Fibroblast of lung (primary cell): ENCODE measurements around the gene UPK1B.
"Not testable (repeated sequence)": the region's sequence is repeated elsewhere in the genome, so short reads cannot be mapped to it uniquely, and the experiment has no call there.

Experiments
- EZH2 ChIP-seq: IDR thresholded peaks from 2 replicates; pipeline ENCODE4 v1.5.1; 2012; ENCODE audit warnings: low read length, control low read depth, mild to moderate bottlenecking; ENCODE audit errors: missing control alignments
- TF ChIP-seq, protein P1 (sequence below), 2 donors: IDR thresholded peaks in 1 of 2; conservative IDR thresholded peaks in 1 of 2; 1 replicate in 1 of 2; 2 replicates in 1 of 2; pipeline ENCODE4 v1.5.1; 2011 to 2012; ENCODE audit warnings: low read length in 2 of 2, control low read depth in 1 of 2, inconsistent platforms in 1 of 2, low read depth in 1 of 2, mild to moderate bottlenecking in 1 of 2

DNA sequence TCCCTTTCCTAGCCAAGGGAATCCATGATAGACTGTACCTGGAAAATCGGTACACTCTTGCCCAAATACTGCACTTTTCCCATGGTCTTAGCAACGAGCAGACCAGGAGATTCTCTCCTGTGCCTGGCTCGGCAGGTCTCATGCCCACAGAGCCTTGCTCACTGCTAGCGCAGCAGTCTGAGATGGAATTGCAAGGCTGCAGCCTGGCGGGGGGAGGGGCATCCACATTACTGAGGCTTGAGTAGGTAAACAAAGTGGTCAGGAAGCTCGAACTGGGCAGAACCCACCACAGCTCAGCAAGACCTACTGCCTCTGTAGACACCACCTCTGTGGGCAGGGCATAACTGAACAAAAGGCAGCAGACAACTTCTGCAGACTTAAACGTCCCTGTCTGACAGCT is 43.1 kb upstream of the UPK1B start:
- TF ChIP-seq, protein P1, sequence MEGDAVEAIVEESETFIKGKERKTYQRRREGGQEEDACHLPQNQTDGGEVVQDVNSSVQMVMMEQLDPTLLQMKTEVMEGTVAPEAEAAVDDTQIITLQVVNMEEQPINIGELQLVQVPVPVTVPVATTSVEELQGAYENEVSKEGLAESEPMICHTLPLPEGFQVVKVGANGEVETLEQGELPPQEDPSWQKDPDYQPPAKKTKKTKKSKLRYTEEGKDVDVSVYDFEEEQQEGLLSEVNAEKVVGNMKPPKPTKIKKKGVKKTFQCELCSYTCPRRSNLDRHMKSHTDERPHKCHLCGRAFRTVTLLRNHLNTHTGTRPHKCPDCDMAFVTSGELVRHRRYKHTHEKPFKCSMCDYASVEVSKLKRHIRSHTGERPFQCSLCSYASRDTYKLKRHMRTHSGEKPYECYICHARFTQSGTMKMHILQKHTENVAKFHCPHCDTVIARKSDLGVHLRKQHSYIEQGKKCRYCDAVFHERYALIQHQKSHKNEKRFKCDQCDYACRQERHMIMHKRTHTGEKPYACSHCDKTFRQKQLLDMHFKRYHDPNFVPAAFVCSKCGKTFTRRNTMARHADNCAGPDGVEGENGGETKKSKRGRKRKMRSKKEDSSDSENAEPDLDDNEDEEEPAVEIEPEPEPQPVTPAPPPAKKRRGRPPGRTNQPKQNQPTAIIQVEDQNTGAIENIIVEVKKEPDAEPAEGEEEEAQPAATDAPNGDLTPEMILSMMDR (conservative IDR thresholded peaks at IDR 0.05 in 1 of 2, IDR thresholded peaks at IDR 0.05 in 1 of 2; ENCODE audit: low read depth in 1 of 2, low read length in 2 of 2), result not testable (repeated sequence)
- not testable (repeated sequence) for TF ChIP-seq EZH2
